Measurements from ENCODE around the gene PAQR5. TPM values are rescaled to one million over a fixed set of nuclear protein-coding genes. Genes with fewer than 3 reads are reported as not detected.

PAQR5 gene
- total RNA-seq, 4 donors from 2014 or later, result 6.4 to 39.8 (median 14.4) TPM

- 86 to 92% methylated on average over 2 of the region's 2 CpGs for WGBS, 2 donors
These were observed 104.1 kb downstream of the PAQR5 start for GRCh38 chr15:69402816-69403215.

GRCh38 chr15:69403594-69403993, 104.9 kb downstream of the PAQR5 start:
- no peaks in the 10 kb centered on the region for H3K4me1 ChIP-seq
- no peak for TF ChIP-seq POLR2A (IDR thresholded peaks at IDR 0.05)
- no peak for TF ChIP-seq CTCF (IDR thresholded peaks at IDR 0.05)
- no peak overlapping the region for H3K27ac ChIP-seq
- DNase-seq, result no peak
- peaks cover 0 to 28% (median 0%) of the 10 kb centered on the region in 3 donors for H3K36me3 ChIP-seq
- WGBS, 2 donors, result 50 to 61% methylated on average over 4 of the region's 4 CpGs
- H3K9me3 ChIP-seq, result no peaks in the 10 kb centered on the region
- intact Hi-C loops (cut with DNase I), result no loop called here
- H3K4me3 ChIP-seq, result no peak overlapping the region
- no peaks in the 10 kb centered on the region for H3K27me3 ChIP-seq

More at GRCh38 chr15:69402816-69403215, 104.1 kb downstream of the PAQR5 start:
- Histone ChIP-seq H3K36me3 (peaks cover 0 to 35% (median 0%) of the 10 kb centered on the region in 3 donors), H3K27me3 (no peaks in the 10 kb centered on the region), H3K27ac (no peak overlapping the region), H3K9me3 (no peaks in the 10 kb centered on the region), H3K4me3 (no peak overlapping the region), H3K4me1 (no peaks in the 10 kb centered on the region)
- TF ChIP-seq POLR2A (IDR thresholded peaks at IDR 0.05) (no peak), CTCF (IDR thresholded peaks at IDR 0.05) (no peak)
- DNase-seq, result no peak
- intact Hi-C loops (cut with DNase I), result no loop called here

GRCh38 chr15:69405110-69405509, 106.4 kb downstream of the PAQR5 start:
- TF ChIP-seq POLR2A (IDR thresholded peaks at IDR 0.05) (no peak), CTCF (IDR thresholded peaks at IDR 0.05) (no peak)
- Histone ChIP-seq H3K27ac (no peak overlapping the region), H3K4me1 (no peaks in the 10 kb centered on the region), H3K27me3 (no peaks in the 10 kb centered on the region), H3K36me3 (peaks cover 0 to 23% (median 0%) of the 10 kb centered on the region in 3 donors), H3K4me3 (no peak overlapping the region), H3K9me3 (no peaks in the 10 kb centered on the region)
- no peak for DNase-seq
- intact Hi-C loops (cut with DNase I), result no loop called here
- WGBS, 2 donors, result 62 to 63% methylated on average over 3 of the region's 3 CpGs

GRCh38 chr15:69407719-69408400, 109.1 kb downstream of the PAQR5 start:
- peaks cover 0 to 8% (median 0%) of the 10 kb centered on the region in 3 donors for H3K36me3 ChIP-seq
- intact Hi-C loops (cut with DNase I), result no loop called here
- 83 to 86% methylated on average over 3 of the region's 3 CpGs for WGBS, 2 donors
- no peaks in the 10 kb centered on the region for H3K27me3 ChIP-seq
- no peak overlapping the region for H3K4me3 ChIP-seq
- TF ChIP-seq CTCF (IDR thresholded peaks at IDR 0.05) (no peak), POLR2A (IDR thresholded peaks at IDR 0.05) (no peak)
- H3K4me1 ChIP-seq, result peaks cover 0 to 1% (median 0%) of the 10 kb centered on the region in 3 donors
- DNase-seq, result no peak
- H3K9me3 ChIP-seq, result no peaks in the 10 kb centered on the region
- H3K27ac ChIP-seq, result no peak overlapping the region

- 56 to 64% methylated on average over 3 of the region's 3 CpGs for WGBS, 2 donors
- DNase-seq, result no peak
- Histone ChIP-seq H3K9me3 (no peaks in the 10 kb centered on the region), H3K36me3 (peaks cover 0 to 6% (median 0%) of the 10 kb centered on the region in 3 donors), H3K4me1 (peaks cover 0 to 11% (median 3%) of the 10 kb centered on the region in 3 donors), H3K27ac (no peak overlapping the region), H3K4me3 (no peak overlapping the region), H3K27me3 (no peaks in the 10 kb centered on the region)
- no peak for TF ChIP-seq POLR2A (IDR thresholded peaks at IDR 0.05)
- no peak for TF ChIP-seq CTCF (IDR thresholded peaks at IDR 0.05)
- intact Hi-C loops (cut with DNase I), result no loop called here
These were observed 110.1 kb downstream of the PAQR5 start for GRCh38 chr15:69408841-69409240.
